GM19455 (cell line): ENCODE measurements around the gene LY6G6C.

Source experiments
- ATAC-seq: cut with Tn5 transposase; IDR thresholded peaks from one replicate; pipeline ENCODE4 v1.9.1; 2021; ENCODE audit not compliant: unreplicated experiment

LY6G6C gene

GRCh38 chr6:31687321-31687720 is 34.2 kb downstream of the LY6G6C start:
- ATAC-seq = no peak

GRCh38 chr6:31686483-31686882 is 35.1 kb downstream of the LY6G6C start:
- no peak for ATAC-seq

- ATAC-seq = no peak
These were observed 38.0 kb downstream of the LY6G6C start for GRCh38 chr6:31683591-31683990.

GRCh38 chr6:31681135-31681671 is 40.3 kb downstream of the LY6G6C start:
- ATAC-seq = no peak

- no peak for ATAC-seq
These were observed 41.1 kb downstream of the LY6G6C start, which contains the start of gene LY6G5C for GRCh38 chr6:31680226-31681134. Gene LY6G5C, minus strand, starts transcription at chr6:31681067. Its CDS starts 694 bp downstream, at chr6:31680373.

GRCh38 chr6:31677955-31678354 is 43.6 kb downstream of the LY6G6C start:
- no peak for ATAC-seq

- no peak for ATAC-seq
These were observed 44.6 kb downstream of the LY6G6C start for GRCh38 chr6:31676904-31677303.

- no peak for ATAC-seq
These were observed 45.1 kb downstream of the LY6G6C start for GRCh38 chr6:31676322-31676903.

GRCh38 chr6:31669676-31670075 is 51.9 kb downstream of the LY6G6C start, which contains the start of gene LY6G5B:
Gene LY6G5B, plus strand, starts transcription at chr6:31669976. Its CDS starts 975 bp downstream, at chr6:31670951.
- no peak for ATAC-seq
